ENCODE results near the gene HCN1.

HCN1 gene

DNA sequence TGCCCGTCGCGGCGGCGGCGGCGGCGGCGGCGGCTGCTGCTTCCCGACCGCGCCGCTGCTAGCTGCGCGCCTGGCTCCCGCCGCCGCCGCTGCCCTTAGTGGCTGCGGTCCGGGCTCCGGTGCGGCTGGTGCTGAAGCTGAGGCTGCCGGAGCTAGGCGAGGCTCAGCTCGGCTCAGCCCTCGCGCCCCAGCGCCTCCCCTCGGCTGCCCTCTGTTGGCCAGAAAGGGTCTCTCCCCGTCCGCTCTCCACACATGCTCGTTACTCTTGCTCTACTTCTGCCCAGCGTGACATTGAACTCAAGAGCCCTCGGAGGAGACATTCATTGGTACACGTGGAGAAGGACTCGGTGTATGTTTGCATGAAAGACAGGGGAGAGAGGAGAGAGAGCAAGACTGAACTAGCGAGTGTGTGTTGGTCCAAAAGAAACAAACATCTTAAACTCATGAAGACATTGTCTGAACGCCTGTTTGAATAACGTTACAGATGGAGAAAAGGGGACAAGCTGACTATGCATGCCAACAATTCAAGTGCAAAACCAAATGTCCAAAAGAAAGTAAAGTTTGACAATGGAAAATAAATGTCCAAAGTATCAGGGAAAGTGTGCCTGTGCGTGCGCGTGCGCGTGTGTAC is at the start of gene HCN1:
TSS of gene HCN1 (minus strand) at position 175 of the 631 bp plus-strand sequence.
- DNase-seq, result peak; percentile 90

DNA sequence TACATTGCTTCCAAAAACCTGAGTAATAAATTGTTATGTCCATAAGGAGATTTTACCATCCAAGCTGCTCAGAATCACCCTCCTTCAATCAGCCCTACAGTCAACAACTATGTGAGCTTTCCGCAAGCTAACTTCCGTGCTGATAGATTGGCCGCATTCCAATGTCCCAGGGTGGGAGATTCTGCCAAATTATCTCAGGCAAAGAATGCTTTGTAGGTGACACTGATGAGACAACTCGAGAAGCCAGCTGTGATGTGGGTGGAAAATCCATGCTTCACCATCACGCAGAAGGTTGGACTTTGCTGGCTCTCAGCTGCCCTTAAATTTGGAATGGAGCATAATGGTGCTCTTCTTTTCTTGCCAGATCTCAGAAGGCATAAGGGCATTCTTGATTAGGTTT is 44.9 kb upstream of the HCN1 start:
- DNase-seq, result no peak

DNA sequence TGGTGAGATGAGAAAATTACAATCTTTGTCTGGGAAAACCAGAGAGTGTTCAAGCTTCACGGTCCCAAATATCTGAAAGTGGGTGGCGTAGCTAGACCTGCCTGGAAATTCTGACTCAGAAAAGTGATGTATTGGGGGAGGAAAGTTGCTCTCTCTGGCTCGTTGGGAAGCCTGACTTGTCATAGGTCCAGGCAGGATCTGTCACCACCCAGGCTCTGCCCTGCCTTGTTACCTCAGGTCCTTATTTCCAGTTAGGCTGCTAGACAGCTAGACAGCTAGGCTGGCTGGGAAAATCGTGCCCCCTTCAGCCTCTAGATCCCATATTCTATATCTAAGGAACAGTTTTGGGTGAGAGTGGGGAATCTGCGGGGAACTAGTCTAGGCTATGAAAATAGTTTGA is 41.0 kb upstream of the HCN1 start:
- no peak for DNase-seq

GRCh38 chr5:45725537-45725936 is 29.4 kb upstream of the HCN1 start:
- no peak for DNase-seq

GRCh38 chr5:45697201-45697600 is 1.0 kb upstream of the HCN1 start:
- DNase-seq, result no peak

- no peak for DNase-seq
Observed at GRCh38 chr5:45695804-45696156, 400 bp downstream of the HCN1 start.

GRCh38 chr5:45694971-45695803 is 993 bp downstream of the HCN1 start:
- DNase-seq, result peak; percentile 21

GRCh38 chr5:45694255-45694814 is 1.8 kb downstream of the HCN1 start:
- no peak for DNase-seq

- no peak for DNase-seq
Observed at GRCh38 chr5:45692481-45692880, 3.7 kb downstream of the HCN1 start.

- no peak for DNase-seq
Observed at GRCh38 chr5:45691656-45692055, 4.5 kb downstream of the HCN1 start.

DNA sequence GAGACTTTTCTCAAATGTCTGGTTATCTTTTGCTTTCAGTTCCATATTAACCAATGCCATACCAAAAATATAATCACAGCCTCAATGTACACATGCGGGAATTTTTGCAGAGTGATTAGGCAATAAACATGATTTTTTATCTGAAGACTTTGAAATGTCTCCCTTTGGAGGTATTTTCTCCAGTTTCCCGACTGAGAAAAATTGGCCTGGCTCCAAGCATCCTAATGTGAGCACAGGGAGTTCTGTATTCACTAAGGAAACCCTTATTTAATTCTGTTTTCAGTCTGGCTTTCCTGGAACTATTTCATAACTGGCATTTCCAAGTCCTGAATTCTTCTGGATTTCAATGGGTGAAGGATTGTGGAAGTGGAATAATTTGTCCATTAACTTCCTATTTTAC is 8.5 kb downstream of the HCN1 start:
- no peak for DNase-seq

GRCh38 chr5:45686620-45687019 is 9.6 kb downstream of the HCN1 start:
- DNase-seq, result no peak

DNA sequence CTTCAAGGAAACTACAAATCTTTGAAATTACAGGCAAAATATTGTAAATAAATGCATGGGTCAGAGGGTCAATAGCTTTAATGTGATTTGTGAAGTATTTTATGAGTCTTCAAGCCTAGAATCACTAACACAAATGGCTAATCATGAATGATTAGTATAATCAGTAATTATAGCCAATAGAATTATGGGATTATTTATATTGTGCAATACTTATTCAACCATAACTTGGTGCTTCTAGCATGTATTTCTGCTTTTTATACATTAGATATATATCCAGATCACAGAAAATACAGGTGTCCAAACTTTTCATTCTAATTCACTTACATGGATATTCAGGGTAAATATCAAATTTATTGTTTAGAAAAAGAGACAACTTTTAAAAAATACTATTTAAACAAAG is 12.1 kb downstream of the HCN1 start:
- DNase-seq, result no peak

DNA sequence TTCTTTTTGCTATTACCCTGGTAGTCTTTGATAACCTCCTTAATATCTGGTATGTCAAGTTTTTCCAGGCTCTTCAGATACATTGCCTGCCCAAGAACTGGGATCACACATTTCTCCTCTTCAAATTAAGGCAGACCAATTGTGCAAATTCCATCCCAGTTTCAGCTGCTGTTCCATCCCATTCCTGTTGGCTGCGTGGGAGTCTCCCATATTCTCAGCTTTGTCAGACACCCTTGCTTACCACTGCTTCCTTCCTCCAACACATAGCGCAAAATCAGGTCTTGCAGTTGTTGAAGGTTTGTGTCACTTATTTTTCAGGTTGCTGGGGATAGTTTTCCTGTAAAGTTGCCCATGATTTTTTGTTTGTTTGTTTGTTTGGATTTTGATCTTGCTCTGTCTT is 15.2 kb downstream of the HCN1 start:
- DNase-seq, result no peak

DNA sequence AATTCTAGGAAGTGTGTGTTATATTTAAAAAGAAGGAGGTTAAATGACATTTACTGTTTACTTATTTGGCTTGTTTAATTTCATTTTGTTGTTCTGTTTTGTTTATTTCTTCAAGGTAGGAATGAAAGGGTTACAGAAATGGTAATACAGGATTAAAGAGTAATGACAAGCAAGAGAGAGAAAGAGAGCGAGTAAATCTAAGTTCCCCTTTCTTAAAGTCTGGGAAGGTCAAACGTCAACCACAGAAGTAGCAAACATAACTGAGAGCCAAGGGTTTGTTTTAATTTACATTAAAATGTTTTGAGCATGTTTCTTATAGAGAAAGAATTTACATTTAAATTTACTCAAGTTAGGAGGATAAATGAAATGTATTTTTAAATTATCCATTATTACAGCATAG is 18.7 kb downstream of the HCN1 start:
- DNase-seq, result no peak

- no peak for DNase-seq
Observed at GRCh38 chr5:45672271-45672670, 23.9 kb downstream of the HCN1 start.

GRCh38 chr5:45648744-45649143 is 47.4 kb downstream of the HCN1 start:
- DNase-seq, result no peak

DNA sequence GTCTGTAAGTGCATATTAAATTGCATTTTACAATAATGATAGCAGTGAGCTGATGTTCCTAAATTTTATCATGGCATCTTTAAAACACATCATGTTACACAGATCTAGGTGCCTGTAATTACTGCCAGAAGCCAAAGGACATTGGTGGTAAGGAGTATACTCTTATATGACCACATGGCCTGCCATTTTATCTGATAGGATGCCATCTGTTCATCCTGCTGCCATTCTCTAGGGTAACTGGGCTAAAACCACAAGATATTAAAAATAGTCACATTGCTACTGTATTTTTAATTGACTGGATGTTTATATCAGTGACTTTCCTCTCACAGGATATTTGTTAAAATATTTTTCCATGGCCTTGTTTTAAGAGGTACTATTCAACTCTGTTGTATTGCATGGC is 53.1 kb downstream of the HCN1 start:
- DNase-seq, result no peak

DNA sequence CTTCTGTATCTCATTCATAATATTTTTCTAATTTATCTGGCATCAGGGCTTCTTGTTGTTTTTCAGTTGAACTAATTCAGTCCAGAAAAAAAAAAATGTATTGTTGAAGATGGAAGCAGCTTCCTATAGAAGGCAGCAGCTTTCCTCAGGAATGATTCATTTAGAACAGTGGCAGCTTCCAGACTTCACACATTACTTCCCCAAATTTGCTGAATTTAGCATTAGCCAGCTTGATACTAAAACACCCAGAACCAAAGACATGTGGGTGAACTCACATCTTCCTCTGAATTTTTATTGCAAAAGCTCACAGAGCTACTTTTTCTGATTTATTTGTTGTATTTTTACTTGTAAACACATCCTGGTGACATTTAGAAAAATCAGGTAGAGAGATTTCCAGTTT is 53.8 kb downstream of the HCN1 start:
- DNase-seq, result no peak

DNA sequence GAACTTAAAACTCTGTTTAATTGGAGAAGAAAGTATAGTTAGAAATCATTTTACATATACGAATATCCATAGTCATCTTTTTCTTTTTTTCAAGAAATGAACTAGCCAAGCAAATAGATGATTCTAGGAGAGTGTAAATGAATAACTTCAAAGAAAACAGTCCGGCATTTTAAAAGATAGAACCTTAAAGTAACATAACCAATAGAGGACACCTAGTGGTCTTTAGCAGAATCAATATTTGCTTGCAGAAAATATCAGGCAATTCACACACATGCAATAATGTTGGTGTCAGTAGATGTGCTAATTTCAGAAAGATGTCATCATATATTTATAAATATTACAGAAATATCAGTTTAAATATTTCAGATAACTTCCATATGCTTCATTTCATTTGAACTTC is 57.1 kb downstream of the HCN1 start:
- no peak for DNase-seq

GRCh38 chr5:45627076-45627656 is 69.0 kb downstream of the HCN1 start:
- no peak for DNase-seq

- DNase-seq, result no peak
Observed at GRCh38 chr5:45623832-45624231, 72.3 kb downstream of the HCN1 start.

- DNase-seq, result no peak
Observed at GRCh38 chr5:45622365-45622764, 73.8 kb downstream of the HCN1 start.

- no peak for DNase-seq
Observed at GRCh38 chr5:45617859-45618416, 78.2 kb downstream of the HCN1 start.
